Measurements from ENCODE around the gene GNRH2. TPM values are rescaled to one million over a fixed set of nuclear protein-coding genes. Genes with fewer than 3 reads are reported as not detected.
A peak's percentile ranks its signal among the peaks of the same experiment; 100 is the strongest.
"Not testable (repeated sequence)": the region's sequence is repeated elsewhere in the genome, so short reads cannot be mapped to it uniquely, and the experiment has no call there.

GNRH2 gene
- total RNA-seq, 4 donors from 2014 or later = 4.6 TPM; not detected in 3

DNA sequence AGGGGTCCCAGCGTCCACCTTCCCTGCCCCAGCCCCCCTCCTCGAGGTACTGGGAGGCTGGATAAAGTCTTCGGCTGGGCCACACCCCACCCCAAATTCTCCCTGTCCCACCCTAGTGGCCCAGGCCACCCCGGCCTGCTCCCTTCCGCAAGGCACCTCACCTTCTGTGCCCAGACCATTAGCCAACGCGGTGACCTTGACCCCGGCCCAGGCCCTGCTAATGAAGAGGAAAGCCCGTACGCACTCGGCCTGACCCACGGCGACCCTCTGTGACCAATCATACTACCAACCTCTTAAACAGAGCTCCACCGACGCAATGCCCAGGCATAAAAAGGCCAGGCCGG, 27.8 kb downstream of the GNRH2 start:
- H3K4me1 ChIP-seq = peaks cover 0 to 11% (median 2%) of the 10 kb centered on the region in 4 donors
- H3K4me3 ChIP-seq = peak overlapping the region in 1 of 4 donors; percentile 50
- 68 to 76% methylated on average over 15 to 16 of the region's 16 CpGs for WGBS, 2 donors
- no peaks in the 10 kb centered on the region for H3K36me3 ChIP-seq
- no peak for DNase-seq (ENCODE audit: low spot score in 2 of 2)
- peaks cover 0 to 70% of the 10 kb centered on the region in 2 donors for H3K27me3 ChIP-seq
- H3K27ac ChIP-seq = no peak overlapping the region
- TF ChIP-seq EP300 (IDR thresholded peaks at IDR 0.05) (no peak), POLR2A (IDR thresholded peaks at IDR 0.05) (no peak)
- TF ChIP-seq, protein P1, sequence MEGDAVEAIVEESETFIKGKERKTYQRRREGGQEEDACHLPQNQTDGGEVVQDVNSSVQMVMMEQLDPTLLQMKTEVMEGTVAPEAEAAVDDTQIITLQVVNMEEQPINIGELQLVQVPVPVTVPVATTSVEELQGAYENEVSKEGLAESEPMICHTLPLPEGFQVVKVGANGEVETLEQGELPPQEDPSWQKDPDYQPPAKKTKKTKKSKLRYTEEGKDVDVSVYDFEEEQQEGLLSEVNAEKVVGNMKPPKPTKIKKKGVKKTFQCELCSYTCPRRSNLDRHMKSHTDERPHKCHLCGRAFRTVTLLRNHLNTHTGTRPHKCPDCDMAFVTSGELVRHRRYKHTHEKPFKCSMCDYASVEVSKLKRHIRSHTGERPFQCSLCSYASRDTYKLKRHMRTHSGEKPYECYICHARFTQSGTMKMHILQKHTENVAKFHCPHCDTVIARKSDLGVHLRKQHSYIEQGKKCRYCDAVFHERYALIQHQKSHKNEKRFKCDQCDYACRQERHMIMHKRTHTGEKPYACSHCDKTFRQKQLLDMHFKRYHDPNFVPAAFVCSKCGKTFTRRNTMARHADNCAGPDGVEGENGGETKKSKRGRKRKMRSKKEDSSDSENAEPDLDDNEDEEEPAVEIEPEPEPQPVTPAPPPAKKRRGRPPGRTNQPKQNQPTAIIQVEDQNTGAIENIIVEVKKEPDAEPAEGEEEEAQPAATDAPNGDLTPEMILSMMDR (IDR thresholded peaks at IDR 0.05) = no peak
- no peaks in the 10 kb centered on the region for H3K9me3 ChIP-seq

DNA sequence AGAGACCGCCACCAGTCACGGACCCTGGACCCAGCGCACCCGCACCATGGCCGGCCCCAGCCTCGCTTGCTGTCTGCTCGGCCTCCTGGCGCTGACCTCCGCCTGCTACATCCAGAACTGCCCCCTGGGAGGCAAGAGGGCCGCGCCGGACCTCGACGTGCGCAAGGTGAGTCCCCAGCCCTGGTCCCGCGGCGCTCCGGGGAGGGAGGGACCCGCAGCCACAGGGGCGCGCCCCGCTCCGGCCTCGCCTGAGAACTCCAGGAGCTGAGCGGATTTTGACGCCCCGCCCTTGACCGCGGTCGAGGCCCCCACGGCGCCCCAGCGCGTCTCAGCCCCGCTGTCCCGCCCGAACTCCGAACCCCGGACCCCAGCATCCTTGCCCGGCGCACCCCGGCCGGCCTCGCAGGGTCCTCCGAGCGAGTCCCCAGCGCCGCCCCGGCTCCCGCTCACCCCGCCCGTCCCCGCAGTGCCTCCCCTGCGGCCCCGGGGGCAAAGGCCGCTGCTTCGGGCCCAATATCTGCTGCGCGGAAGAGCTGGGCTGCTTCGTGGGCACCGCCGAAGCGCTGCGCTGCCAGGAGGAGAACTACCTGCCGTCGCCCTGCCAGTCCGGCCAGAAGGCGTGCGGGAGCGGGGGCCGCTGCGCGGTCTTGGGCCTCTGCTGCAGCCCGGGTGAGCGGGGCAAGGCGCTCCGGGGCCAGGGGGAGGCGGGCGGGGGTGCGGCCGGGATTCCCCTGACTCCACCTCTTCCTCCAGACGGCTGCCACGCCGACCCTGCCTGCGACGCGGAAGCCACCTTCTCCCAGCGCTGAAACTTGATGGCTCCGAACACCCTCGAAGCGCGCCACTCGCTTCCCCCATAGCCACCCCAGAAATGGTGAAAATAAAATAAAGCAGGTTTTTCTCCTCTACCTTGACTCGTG, 28.4 kb downstream of the GNRH2 start, which contains the start of gene OXT:
TSS of gene OXT (plus strand) at position 11 of the 920 bp plus-strand sequence. CDS start at position 47, 36 bp downstream.
- 5 to 27% methylated on average over 30 to 83 of the region's 95 CpGs for WGBS, 2 donors
- DNase-seq (ENCODE audit: low spot score in 2 of 2) = no peak
- Histone ChIP-seq H3K27me3 (peaks cover 0 to 74% of the 10 kb centered on the region in 2 donors), H3K9me3 (peaks cover 0 to 5% (median 0%) of the 10 kb centered on the region in 4 donors), H3K4me1 (peaks cover 0 to 11% (median 2%) of the 10 kb centered on the region in 4 donors), H3K36me3 (no peaks in the 10 kb centered on the region), H3K4me3 (peak within 1 kb of the TSS in 3 of 4 donors; percentile 10 to 50 (median 38)), H3K27ac (no peak within 1 kb of the TSS)
- TF ChIP-seq EP300 (IDR thresholded peaks at IDR 0.05) (no peak), POLR2A (IDR thresholded peaks at IDR 0.05) (no peak)
- TF ChIP-seq, protein P1 (IDR thresholded peaks at IDR 0.05) = no peak

DNA sequence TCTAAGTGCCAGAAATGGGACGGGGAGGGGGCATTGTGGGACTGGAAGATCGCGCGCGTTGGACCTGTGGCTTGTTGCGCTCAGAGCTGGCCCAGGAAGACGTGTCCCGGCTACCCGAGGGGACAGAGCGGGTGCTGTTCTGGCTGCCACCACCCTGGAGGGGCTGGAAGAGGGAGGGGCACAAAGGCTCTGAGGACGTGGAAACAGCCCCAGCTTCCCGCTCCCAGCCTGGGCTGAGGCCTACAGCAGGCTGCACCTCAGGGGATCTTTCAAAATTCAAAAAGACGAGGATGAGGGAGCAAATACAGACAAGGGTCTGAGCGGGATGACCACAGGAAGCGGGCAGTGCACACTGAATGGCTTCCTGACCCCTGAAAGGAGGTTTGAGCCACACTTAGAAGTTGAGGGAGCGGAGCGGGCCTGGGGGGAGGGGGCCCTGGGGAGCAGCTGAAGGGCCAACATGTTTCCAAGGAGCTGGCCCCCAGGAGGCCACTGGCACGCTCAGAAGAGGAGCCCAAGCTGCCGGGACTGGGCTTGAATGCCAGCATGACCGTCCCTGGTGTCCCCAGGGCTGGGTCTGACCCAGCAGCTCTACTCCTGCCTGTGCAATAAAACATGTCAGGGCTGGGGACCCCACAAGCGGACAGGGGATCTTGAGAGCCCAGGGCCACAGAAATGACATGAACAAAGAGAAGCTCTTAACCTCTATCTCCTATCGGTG, 29.3 kb downstream of the GNRH2 start:
- Histone ChIP-seq H3K4me1 (peaks cover 0 to 11% (median 2%) of the 10 kb centered on the region in 4 donors), H3K27me3 (peaks cover 0 to 80% of the 10 kb centered on the region in 2 donors), H3K27ac (no peak overlapping the region), H3K4me3 (peak overlapping the region in 2 of 4 donors; percentile 38 to 50), H3K36me3 (no peaks in the 10 kb centered on the region), H3K9me3 (peaks cover 0 to 7% (median 0%) of the 10 kb centered on the region in 4 donors)
- TF ChIP-seq, protein P1 (IDR thresholded peaks at IDR 0.05) = no peak
- TF ChIP-seq EP300 (IDR thresholded peaks at IDR 0.05) (no peak), POLR2A (IDR thresholded peaks at IDR 0.05) (no peak)
- no peak for DNase-seq (ENCODE audit: low spot score in 2 of 2)
- WGBS, 2 donors = 70 to 74% methylated on average over 21 to 22 of the region's 22 CpGs

DNA sequence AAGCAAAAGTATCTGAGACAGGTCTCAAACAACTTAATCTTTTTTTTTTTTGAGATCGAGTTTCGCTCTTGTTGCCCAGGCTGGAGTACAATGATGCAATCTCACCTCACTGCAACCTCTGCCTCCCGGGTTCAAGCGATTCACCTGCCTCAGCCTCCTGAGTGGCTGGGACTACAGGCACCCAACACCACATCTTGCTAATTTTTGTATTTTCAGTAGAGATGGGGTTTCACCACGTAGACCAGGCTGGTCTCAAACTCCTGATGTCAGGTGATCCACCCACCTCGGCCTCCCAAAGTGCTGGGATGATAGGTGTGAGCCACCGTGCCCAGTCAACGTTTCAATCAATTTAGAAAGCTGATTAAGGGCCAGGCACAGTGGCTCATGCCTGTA, 29.8 kb downstream of the GNRH2 start:
- Histone ChIP-seq H3K4me1 (peaks cover 0 to 11% (median 2%) of the 10 kb centered on the region in 4 donors), H3K27me3 (peaks cover 0 to 86% of the 10 kb centered on the region in 2 donors)
- not testable (repeated sequence) for DNase-seq (ENCODE audit: low spot score in 2 of 2); H3K4me3 ChIP-seq; H3K27ac ChIP-seq; H3K36me3 ChIP-seq; H3K9me3 ChIP-seq
- WGBS, 2 donors = 94 to 95% methylated on average over 8 of the region's 8 CpGs

DNA sequence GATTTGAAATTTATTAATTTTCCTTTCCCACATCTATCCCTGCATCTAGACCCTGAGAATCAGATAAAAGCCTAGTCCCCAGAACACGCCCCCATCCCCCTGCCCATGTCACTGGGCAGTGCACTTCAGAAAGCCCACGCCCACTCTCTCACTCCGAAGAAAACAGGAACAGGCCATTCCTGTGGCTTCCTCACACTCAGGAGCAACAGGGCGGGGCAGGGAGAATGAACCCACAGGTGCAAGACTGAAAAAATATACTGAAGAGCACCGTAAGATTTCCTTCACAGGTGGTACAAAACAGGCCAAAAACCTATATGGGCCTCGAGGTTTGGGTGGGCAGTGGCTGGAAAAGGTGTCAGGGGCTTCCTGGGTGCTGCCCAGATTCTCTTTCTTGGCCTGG, 31.4 kb downstream of the GNRH2 start:
- Histone ChIP-seq H3K4me3 (no peak overlapping the region), H3K27ac (no peak overlapping the region), H3K36me3 (no peaks in the 10 kb centered on the region), H3K4me1 (peaks cover 0 to 11% (median 2%) of the 10 kb centered on the region in 4 donors), H3K9me3 (peaks cover 0 to 7% (median 0%) of the 10 kb centered on the region in 4 donors), H3K27me3 (peaks cover 0 to 92% of the 10 kb centered on the region in 2 donors)
- TF ChIP-seq EP300 (IDR thresholded peaks at IDR 0.05) (no peak), POLR2A (IDR thresholded peaks at IDR 0.05) (no peak)
- TF ChIP-seq, protein P1 (IDR thresholded peaks at IDR 0.05) = no peak
- WGBS, 2 donors = 69 to 77% methylated on average over 6 of the region's 6 CpGs
- no peak for DNase-seq (ENCODE audit: low spot score in 2 of 2)

DNA sequence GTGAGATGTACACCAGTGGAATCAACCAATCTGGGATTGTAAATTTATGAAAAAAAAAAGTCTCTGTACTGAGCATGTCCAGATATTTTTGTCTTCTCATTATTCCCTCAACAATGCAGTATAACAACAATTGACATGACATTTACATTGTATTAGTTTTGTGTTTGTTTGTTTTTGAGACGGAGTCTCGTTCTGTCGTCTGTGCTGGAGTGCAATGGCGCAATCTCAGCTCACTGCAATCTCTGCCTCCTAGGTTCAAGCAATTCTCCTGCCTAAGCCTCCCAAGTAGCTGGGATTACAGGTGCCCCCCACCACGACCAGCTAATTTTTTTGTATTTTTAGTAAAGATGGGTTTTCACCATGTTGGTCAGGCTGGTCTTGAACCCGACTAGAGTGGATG, 31.9 kb downstream of the GNRH2 start:
- H3K27me3 ChIP-seq = peaks cover 0 to 92% of the 10 kb centered on the region in 2 donors
- not testable (repeated sequence) for H3K4me3 ChIP-seq

More for the DNA sequence above, 31.9 kb downstream of the GNRH2 start:
- not testable (repeated sequence) for DNase-seq (ENCODE audit: low spot score in 2 of 2); H3K9me3 ChIP-seq; H3K27ac ChIP-seq; H3K36me3 ChIP-seq
- H3K4me1 ChIP-seq = peaks cover 0 to 11% (median 2%) of the 10 kb centered on the region in 4 donors
- WGBS, 2 donors = 79 to 81% methylated on average over 6 of the region's 6 CpGs

Data from tibial nerve (tissue), 4 donors.